HepG2 (cell line): Measurements from ENCODE around the gene COPB2. TPM values are rescaled to one million over a fixed set of nuclear protein-coding genes. Genes with fewer than 3 reads are reported as not detected.

Experiments used
- ARHGAP35 ChIP-seq: sonication (generic); formaldehyde crosslinking; IDR thresholded peaks from 2 replicates; pipeline ENCODE4 v1.9.0; 2022; ENCODE audit warnings: mild to moderate bottlenecking, inconsistent platforms, moderate library complexity, missing genetic modification reagents, borderline replicate concordance
- EEA1 ChIP-seq: sonication (generic); formaldehyde crosslinking; IDR thresholded peaks from 2 replicates; pipeline ENCODE4 v1.5.1; 2020; ENCODE audit warnings: mild to moderate bottlenecking, missing genetic modification reagents, borderline replicate concordance
- ELF3 ChIP-seq: IDR thresholded peaks from 2 replicates; pipeline ENCODE4 v1.6.1; 2016; ENCODE audit warnings: missing genetic modification reagents, missing compliant biosample characterization
- ELF4 ChIP-seq: sonication (generic); formaldehyde crosslinking; IDR thresholded peaks from 2 replicates; pipeline ENCODE4 v1.5.0; 2020; ENCODE audit warnings: missing genetic modification reagents, mild to moderate bottlenecking, moderate library complexity, borderline replicate concordance
- HES4 ChIP-seq: sonication (generic); formaldehyde crosslinking; IDR thresholded peaks from 2 replicates; pipeline ENCODE4 v1.9.0; 2021; ENCODE audit warnings: mild to moderate bottlenecking, missing genetic modification reagents, borderline replicate concordance
- RBFOX2 ChIP-seq: fragments of 200-400 bp; formaldehyde crosslinking; IDR thresholded peaks from 2 replicates; pipeline ENCODE4 v1.6.1; 2017; ENCODE audit warnings: low read depth, mild to moderate bottlenecking, low read length
- ZNF160 ChIP-seq: sonication (generic); formaldehyde crosslinking; IDR thresholded peaks from 2 replicates; pipeline ENCODE4 v1.8.0; 2022; ENCODE audit warnings: mild to moderate bottlenecking, inconsistent platforms, missing genetic modification reagents
- ZNF207 ChIP-seq: fragments of 450-650 bp; IDR thresholded peaks from 2 replicates; pipeline ENCODE4 v1.6.1; 2016; ENCODE audit warnings: antibody characterized with exemption, borderline replicate concordance
- ZNF224 ChIP-seq: sonication (generic); formaldehyde crosslinking; IDR thresholded peaks from 2 replicates; pipeline ENCODE4 v1.5.0; 2020; ENCODE audit warnings: mild to moderate bottlenecking, missing genetic modification reagents
- ZNF225 ChIP-seq: sonication (generic); formaldehyde crosslinking; IDR thresholded peaks from 2 replicates; pipeline ENCODE4 v1.4.0; 2020; ENCODE audit warnings: mild to moderate bottlenecking, missing genetic modification reagents
- ZNF543 ChIP-seq: sonication (generic); formaldehyde crosslinking; IDR thresholded peaks from 2 replicates; pipeline ENCODE4 v1.4.0; 2020; ENCODE audit warnings: mild to moderate bottlenecking, missing genetic modification reagents
- ZNF775 ChIP-seq: sonication (generic); formaldehyde crosslinking; IDR thresholded peaks from 2 replicates; pipeline ENCODE4 v1.4.0; 2020; ENCODE audit warnings: missing genetic modification reagents, mild to moderate bottlenecking, moderate library complexity, borderline replicate concordance
- ZNF777 ChIP-seq: sonication (generic); formaldehyde crosslinking; IDR thresholded peaks from 2 replicates; pipeline ENCODE4 v1.4.0; 2020; ENCODE audit warnings: missing genetic modification reagents
- polyA plus RNA-seq, 8 experiments: library from polyadenylated mRNA; depleted of rRNA in 3 of 8; stranded (reverse) in 7 of 8; unstranded in 1 of 8; fragments of >200 nt; fragmentation: Illumina TruSeq in 4 of 8; extraction: Trizol in 4 of 8; gene quantifications; 2 replicates each; pipeline versions ENCODE4 v1.2.1 to v1.2.3, GENCODE V29; 2011 to 2016; ENCODE audit warnings: low read depth in 4 of 8, missing spikeins in 1 of 8, mixed read lengths in 1 of 8; ENCODE audit not compliant: insufficient read depth in 1 of 8
- total RNA-seq, 5 experiments: library from RNA; depleted of rRNA; stranded (reverse); fragments of >200 nt; fragmentation: Illumina TruSeq; extraction: Trizol; gene quantifications; 2 replicates each; pipeline ENCODE4 v1.2.3, GENCODE V29; 2016; ENCODE audit warnings: low read depth in 1 of 5
- TF ChIP-seq, protein P1 (sequence below): sonication (generic); formaldehyde crosslinking; IDR thresholded peaks from 2 replicates; pipeline ENCODE4 v1.4.0; 2020; ENCODE audit warnings: mild to moderate bottlenecking, missing genetic modification reagents
- TF ChIP-seq, protein P2 (sequence below): sonication (generic); formaldehyde crosslinking; IDR thresholded peaks from 2 replicates; pipeline ENCODE4 v1.8.0; 2022; ENCODE audit warnings: mild to moderate bottlenecking, missing genetic modification reagents; ENCODE audit not compliant: insufficient replicate concordance
- TF ChIP-seq, protein P3 (sequence below): sonication (generic); formaldehyde crosslinking; IDR thresholded peaks from 2 replicates; pipeline ENCODE4 v1.4.0; 2020; ENCODE audit warnings: missing genetic modification reagents, borderline replicate concordance
- TF ChIP-seq, protein P4 (sequence below): sonication (generic); formaldehyde crosslinking; IDR thresholded peaks from 2 replicates; pipeline ENCODE4 v1.5.1; 2020; ENCODE audit warnings: mild to moderate bottlenecking, moderate library complexity, missing genetic modification reagents

The COPB2 gene
- total and polyA plus RNA-seq, 2 of the 13 experiments (the other 11 are each of a cell fraction or from before 2014, with no cell fraction given): 83.3 to 217 TPM

DNA sequence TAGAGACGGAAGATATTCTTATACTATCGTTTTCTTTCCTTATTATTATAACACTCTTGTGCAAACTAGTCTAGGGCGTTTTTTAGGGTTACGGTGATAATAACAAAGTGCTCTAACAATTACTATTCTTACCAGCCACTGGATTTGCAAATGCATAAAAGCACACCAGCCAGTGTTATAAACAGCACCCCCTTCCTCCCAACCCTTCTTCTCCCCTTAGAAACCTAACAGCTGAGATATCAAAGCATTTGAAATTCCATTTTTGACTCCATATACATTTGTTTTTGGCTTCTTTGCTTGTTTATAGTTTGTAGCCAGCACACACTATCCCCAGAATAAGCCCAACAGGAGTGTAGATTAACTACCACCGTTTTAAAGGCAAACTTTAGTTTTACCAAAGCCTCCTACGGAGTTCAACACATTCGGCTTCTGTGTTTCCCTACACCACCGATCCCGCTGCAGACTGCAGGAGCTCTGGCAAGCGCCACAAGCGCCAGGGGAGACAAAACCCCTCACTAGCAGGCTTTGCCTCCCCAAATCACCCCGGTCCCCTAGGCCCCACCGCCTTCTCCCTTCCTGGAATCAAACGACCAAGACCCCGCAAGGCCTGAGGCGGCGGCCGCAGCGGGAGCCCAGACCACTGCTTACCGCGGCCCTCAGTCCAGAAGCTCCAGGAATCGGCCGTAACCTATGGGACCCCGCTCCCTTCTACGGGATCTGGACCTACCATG, 461 bp downstream of the COPB2 start (continued):
- TF ChIP-seq ZNF775 (peak; percentile 88; the same call in 1 of the 2 replicates), EEA1 (CRISPR knock-in tag) (peak; percentile 40; the same call in 1 of the 2 replicates), ELF3 (CRISPR knock-in tag) (no peak), HES4 (peak; percentile 56; the same call in 1 of the 2 replicates), ZNF160 (CRISPR knock-in tag) (0 out of 2 replicates have a peak, but pooled peaks have one; percentile 38), ZNF225 (CRISPR knock-in tag) (0 out of 2 replicates have a peak, but pooled peaks have one; percentile 15), RBFOX2 (peak; percentile 46; the same call in 1 of the 2 replicates), ZNF543 (CRISPR knock-in tag) (0 out of 2 replicates have a peak, but pooled peaks have one; percentile 34), ZNF224 (no peak), ZNF207 (no peak), ELF4 (CRISPR knock-in tag) (0 out of 2 replicates have a peak, but pooled peaks have one; percentile 1), ARHGAP35 (CRISPR knock-in tag) (peak; percentile 82; the same call in 1 of the 2 replicates), ZNF777 (no peak)
- TF ChIP-seq, protein P1, sequence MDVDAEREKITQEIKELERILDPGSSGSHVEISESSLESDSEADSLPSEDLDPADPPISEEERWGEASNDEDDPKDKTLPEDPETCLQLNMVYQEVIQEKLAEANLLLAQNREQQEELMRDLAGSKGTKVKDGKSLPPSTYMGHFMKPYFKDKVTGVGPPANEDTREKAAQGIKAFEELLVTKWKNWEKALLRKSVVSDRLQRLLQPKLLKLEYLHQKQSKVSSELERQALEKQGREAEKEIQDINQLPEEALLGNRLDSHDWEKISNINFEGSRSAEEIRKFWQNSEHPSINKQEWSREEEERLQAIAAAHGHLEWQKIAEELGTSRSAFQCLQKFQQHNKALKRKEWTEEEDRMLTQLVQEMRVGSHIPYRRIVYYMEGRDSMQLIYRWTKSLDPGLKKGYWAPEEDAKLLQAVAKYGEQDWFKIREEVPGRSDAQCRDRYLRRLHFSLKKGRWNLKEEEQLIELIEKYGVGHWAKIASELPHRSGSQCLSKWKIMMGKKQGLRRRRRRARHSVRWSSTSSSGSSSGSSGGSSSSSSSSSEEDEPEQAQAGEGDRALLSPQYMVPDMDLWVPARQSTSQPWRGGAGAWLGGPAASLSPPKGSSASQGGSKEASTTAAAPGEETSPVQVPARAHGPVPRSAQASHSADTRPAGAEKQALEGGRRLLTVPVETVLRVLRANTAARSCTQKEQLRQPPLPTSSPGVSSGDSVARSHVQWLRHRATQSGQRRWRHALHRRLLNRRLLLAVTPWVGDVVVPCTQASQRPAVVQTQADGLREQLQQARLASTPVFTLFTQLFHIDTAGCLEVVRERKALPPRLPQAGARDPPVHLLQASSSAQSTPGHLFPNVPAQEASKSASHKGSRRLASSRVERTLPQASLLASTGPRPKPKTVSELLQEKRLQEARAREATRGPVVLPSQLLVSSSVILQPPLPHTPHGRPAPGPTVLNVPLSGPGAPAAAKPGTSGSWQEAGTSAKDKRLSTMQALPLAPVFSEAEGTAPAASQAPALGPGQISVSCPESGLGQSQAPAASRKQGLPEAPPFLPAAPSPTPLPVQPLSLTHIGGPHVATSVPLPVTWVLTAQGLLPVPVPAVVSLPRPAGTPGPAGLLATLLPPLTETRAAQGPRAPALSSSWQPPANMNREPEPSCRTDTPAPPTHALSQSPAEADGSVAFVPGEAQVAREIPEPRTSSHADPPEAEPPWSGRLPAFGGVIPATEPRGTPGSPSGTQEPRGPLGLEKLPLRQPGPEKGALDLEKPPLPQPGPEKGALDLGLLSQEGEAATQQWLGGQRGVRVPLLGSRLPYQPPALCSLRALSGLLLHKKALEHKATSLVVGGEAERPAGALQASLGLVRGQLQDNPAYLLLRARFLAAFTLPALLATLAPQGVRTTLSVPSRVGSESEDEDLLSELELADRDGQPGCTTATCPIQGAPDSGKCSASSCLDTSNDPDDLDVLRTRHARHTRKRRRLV (CRISPR knock-in tag): 0 out of 2 replicates have a peak, but pooled peaks have one; percentile 33
- TF ChIP-seq, protein P2, sequence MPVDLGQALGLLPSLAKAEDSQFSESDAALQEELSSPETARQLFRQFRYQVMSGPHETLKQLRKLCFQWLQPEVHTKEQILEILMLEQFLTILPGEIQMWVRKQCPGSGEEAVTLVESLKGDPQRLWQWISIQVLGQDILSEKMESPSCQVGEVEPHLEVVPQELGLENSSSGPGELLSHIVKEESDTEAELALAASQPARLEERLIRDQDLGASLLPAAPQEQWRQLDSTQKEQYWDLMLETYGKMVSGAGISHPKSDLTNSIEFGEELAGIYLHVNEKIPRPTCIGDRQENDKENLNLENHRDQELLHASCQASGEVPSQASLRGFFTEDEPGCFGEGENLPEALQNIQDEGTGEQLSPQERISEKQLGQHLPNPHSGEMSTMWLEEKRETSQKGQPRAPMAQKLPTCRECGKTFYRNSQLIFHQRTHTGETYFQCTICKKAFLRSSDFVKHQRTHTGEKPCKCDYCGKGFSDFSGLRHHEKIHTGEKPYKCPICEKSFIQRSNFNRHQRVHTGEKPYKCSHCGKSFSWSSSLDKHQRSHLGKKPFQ (CRISPR knock-in tag): peak; percentile 68
- TF ChIP-seq, protein P3, sequence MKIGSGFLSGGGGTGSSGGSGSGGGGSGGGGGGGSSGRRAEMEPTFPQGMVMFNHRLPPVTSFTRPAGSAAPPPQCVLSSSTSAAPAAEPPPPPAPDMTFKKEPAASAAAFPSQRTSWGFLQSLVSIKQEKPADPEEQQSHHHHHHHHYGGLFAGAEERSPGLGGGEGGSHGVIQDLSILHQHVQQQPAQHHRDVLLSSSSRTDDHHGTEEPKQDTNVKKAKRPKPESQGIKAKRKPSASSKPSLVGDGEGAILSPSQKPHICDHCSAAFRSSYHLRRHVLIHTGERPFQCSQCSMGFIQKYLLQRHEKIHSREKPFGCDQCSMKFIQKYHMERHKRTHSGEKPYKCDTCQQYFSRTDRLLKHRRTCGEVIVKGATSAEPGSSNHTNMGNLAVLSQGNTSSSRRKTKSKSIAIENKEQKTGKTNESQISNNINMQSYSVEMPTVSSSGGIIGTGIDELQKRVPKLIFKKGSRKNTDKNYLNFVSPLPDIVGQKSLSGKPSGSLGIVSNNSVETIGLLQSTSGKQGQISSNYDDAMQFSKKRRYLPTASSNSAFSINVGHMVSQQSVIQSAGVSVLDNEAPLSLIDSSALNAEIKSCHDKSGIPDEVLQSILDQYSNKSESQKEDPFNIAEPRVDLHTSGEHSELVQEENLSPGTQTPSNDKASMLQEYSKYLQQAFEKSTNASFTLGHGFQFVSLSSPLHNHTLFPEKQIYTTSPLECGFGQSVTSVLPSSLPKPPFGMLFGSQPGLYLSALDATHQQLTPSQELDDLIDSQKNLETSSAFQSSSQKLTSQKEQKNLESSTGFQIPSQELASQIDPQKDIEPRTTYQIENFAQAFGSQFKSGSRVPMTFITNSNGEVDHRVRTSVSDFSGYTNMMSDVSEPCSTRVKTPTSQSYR: no peak
- TF ChIP-seq, protein P4, sequence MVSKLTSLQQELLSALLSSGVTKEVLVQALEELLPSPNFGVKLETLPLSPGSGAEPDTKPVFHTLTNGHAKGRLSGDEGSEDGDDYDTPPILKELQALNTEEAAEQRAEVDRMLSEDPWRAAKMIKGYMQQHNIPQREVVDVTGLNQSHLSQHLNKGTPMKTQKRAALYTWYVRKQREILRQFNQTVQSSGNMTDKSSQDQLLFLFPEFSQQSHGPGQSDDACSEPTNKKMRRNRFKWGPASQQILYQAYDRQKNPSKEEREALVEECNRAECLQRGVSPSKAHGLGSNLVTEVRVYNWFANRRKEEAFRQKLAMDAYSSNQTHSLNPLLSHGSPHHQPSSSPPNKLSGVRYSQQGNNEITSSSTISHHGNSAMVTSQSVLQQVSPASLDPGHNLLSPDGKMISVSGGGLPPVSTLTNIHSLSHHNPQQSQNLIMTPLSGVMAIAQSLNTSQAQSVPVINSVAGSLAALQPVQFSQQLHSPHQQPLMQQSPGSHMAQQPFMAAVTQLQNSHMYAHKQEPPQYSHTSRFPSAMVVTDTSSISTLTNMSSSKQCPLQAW (CRISPR knock-in tag): no peak
